ENCODE results near the gene PATL1.

PATL1 gene

GRCh38 chr11:59601788-59602187 is 67.0 kb downstream of the PATL1 start:
- TF ChIP-seq, protein P1, sequence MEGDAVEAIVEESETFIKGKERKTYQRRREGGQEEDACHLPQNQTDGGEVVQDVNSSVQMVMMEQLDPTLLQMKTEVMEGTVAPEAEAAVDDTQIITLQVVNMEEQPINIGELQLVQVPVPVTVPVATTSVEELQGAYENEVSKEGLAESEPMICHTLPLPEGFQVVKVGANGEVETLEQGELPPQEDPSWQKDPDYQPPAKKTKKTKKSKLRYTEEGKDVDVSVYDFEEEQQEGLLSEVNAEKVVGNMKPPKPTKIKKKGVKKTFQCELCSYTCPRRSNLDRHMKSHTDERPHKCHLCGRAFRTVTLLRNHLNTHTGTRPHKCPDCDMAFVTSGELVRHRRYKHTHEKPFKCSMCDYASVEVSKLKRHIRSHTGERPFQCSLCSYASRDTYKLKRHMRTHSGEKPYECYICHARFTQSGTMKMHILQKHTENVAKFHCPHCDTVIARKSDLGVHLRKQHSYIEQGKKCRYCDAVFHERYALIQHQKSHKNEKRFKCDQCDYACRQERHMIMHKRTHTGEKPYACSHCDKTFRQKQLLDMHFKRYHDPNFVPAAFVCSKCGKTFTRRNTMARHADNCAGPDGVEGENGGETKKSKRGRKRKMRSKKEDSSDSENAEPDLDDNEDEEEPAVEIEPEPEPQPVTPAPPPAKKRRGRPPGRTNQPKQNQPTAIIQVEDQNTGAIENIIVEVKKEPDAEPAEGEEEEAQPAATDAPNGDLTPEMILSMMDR (IDR thresholded peaks at IDR 0.05; ENCODE audit: control insufficient read depth, extremely low read depth, insufficient read depth) = no peak
- no peak overlapping the region for H3K4me3 ChIP-seq (ENCODE audit: low read depth, low read length)
- no peak for DNase-seq (ENCODE audit: low read depth)

DNA sequence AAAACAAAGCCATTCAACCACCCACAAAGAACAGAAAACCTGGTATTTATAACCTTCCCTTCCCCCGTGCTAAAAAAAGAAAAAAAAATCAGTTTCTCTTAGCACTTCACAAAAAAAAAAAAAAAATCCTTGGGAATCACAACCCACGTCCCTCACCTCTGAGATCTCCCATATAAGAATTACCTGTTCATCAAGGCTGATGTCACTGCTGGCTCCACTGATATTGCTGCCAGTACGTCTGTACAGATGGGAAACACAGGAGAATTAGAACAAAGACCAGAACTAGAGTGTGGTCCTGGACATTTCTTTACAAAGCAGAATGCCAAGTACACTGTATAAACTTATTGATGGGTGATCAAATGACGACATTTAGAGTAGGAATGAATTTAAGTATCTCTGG is 68.2 kb downstream of the PATL1 start:
- no peak for DNase-seq (ENCODE audit: low read depth)
- TF ChIP-seq, protein P1 (IDR thresholded peaks at IDR 0.05; ENCODE audit: control insufficient read depth, extremely low read depth, insufficient read depth) = no peak
- H3K4me3 ChIP-seq (ENCODE audit: low read depth, low read length) = no peak overlapping the region

DNA sequence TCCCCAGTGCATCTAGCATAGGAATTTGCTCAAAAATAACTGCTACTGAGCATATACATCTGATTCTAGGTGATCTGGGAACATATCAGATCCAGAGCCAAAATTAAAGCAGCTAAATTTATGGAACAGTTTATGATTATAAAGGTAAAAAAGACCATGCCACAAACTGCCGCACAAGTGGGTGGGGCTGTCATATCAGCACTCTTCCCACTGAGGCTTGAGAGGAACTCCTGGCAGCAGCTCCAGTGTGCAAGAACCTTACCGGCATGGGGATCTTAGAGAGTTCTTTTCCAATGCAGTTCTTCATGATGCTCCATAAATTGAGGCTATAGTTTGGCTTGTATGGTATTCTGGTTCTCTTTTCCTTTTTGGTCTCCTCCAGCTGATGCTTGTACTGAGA is 68.6 kb downstream of the PATL1 start:
- no peak for DNase-seq (ENCODE audit: low read depth)
- TF ChIP-seq, protein P1 (IDR thresholded peaks at IDR 0.05; ENCODE audit: control insufficient read depth, extremely low read depth, insufficient read depth) = no peak
- H3K4me3 ChIP-seq (ENCODE audit: low read depth, low read length) = no peak overlapping the region

GRCh38 chr11:59598961-59599360 is 69.9 kb downstream of the PATL1 start:
- no peak for DNase-seq (ENCODE audit: low read depth)
- TF ChIP-seq, protein P1 (IDR thresholded peaks at IDR 0.05; ENCODE audit: control insufficient read depth, extremely low read depth, insufficient read depth) = no peak

More at GRCh38 chr11:59598961-59599360, 69.9 kb downstream of the PATL1 start:
- H3K4me3 ChIP-seq (ENCODE audit: low read depth, low read length) = no peak overlapping the region

All from LNCaP clone FGC (cell line).